Psoas muscle (tissue), 8 donors: ENCODE results near the gene RASD1. TPM values are rescaled to one million over a fixed set of nuclear protein-coding genes. Genes with fewer than 3 reads are reported as not detected.

Experiments
- ATAC-seq, 4 donors: fragments of 200-7000 bp; cut with Tn5 transposase; one replicate each; pipeline ENCODE4 v1.9.1; 2020; ENCODE audit warnings: moderate library complexity in 3 of 4, mild to moderate bottlenecking in 2 of 4
- DNase-seq, 2 donors: peaks; one replicate each; pipeline ENCODE4 v3.0.0-alpha.2; 2020
- H3K27ac ChIP-seq: fragments of 200-600 bp; one replicate; pipeline ENCODE4 v1.8.0; 2022
- H3K27me3 ChIP-seq, 3 donors: fragments of 200-600 bp in 1 of 3; one replicate each; pipeline versions ENCODE4 v1.6.1 to v1.8.0; 2013 to 2022; ENCODE audit warnings: low read length in 2 of 3, mild to moderate bottlenecking in 2 of 3, moderate library complexity in 1 of 3; ENCODE audit not compliant: insufficient read depth in 3 of 3
- H3K36me3 ChIP-seq, 2 donors: fragments of 200-600 bp in 1 of 2; one replicate each; pipeline versions ENCODE4 v1.6.1 to v1.8.0; 2013 to 2022; ENCODE audit warnings: low read depth in 1 of 2, mild to moderate bottlenecking in 1 of 2, moderate library complexity in 1 of 2; ENCODE audit not compliant: insufficient read depth in 1 of 2
- H3K4me1 ChIP-seq: fragments of 200-600 bp; one replicate; pipeline ENCODE4 v1.8.0; 2022
- H3K4me3 ChIP-seq: fragments of 200-600 bp; one replicate; pipeline ENCODE4 v1.8.0; 2022; ENCODE audit warnings: mild to moderate bottlenecking
- H3K9me3 ChIP-seq: fragments of 200-600 bp; one replicate; pipeline ENCODE4 v1.8.0; 2022
- CTCF ChIP-seq: fragments of 200-600 bp; IDR thresholded peaks from one replicate; pipeline ENCODE4 v1.8.0; 2022; ENCODE audit warnings: antibody characterized with exemption
- WGBS, 3 donors: extraction: QIAGEN DNeasy Blood & Tissue Kit; methylation state at CpG; one replicate each; pipeline versions ENCODE4 v1.1.6 to v1.1.7; 2013; 5-methylcytosine and 5-hydroxymethylcytosine counted together
- intact Hi-C, 2 donors: fragments of 100-400 bp; cut with DNase I; formaldehyde crosslinking; loops; one replicate each; pipeline versions ENCODE4 v1.11.0 to v1.14.2; 2022
- polyA plus RNA-seq, 3 donors: library from polyadenylated mRNA; stranded (reverse); fragments of 200-250 nt; gene quantifications; one replicate each; pipeline ENCODE4 v1.2.3, GENCODE V29; 2013
- total RNA-seq, 4 donors: library from RNA; stranded (reverse); fragmentation: NEBNext Ultra II Directional in 2 of 4; extraction: Animal tissue kit (Norgen Biotek cat#: 25700) in 2 of 4; gene quantifications; one replicate each; pipeline versions ENCODE4 v1.2.1 to v1.2.4, GENCODE V29; 2021 to 2023
- donor health status: healthy with polysubstance abuse.
- donor health status: DM: no; HTN: no; CAD: no; lungs with moderate emphysema.
- donor health status: Bipolar disorder and iron deficiency.
- donor health status: healthy.
- donor health status: DM: yes; HTN: yes; CAD: no.
- donor health status: DM: no; HTN: no; CAD: no.
- donor health status: DM: no; HTN: no; CAD: no.
- donor health status: DM: yes; HTN: yes; CAD: no.

The RASD1 gene
- total and polyA plus RNA-seq, 7 donors, result 4.4 to 436 (median 26.5) TPM

- Histone ChIP-seq H3K27me3 (no peaks in the 10 kb centered on the region), H3K4me3 (no peak overlapping the region), H3K36me3 (no peaks in the 10 kb centered on the region), H3K27ac (peak overlapping the region; percentile 3), H3K4me1 (peaks cover 17% of the 10 kb centered on the region), H3K9me3 (no peaks in the 10 kb centered on the region)
- WGBS, 3 donors, result 75 to 90% (median 76%) methylated on average over 20 to 22 of the region's 22 CpGs
- no peak for TF ChIP-seq CTCF
- ATAC-seq (peak in 1 of 4 donors; percentile 8), DNase-seq (peak; percentile 13 to 57)
- intact Hi-C loops, result loop anchor here (5.0 kb wide), 1 partner anchor 38 kb away; no protein-coding TSS in a partner anchor
These were observed 32.8 kb upstream of the RASD1 start for GRCh38 chr17:17528696-17529652.

- Histone ChIP-seq H3K4me1 (peaks cover 17% of the 10 kb centered on the region), H3K27me3 (no peaks in the 10 kb centered on the region), H3K4me3 (no peak overlapping the region), H3K36me3 (no peaks in the 10 kb centered on the region), H3K27ac (peak overlapping the region; percentile 84), H3K9me3 (no peaks in the 10 kb centered on the region)
- WGBS, 3 donors, result 79 to 83% (median 81%) methylated on average over 17 of the region's 17 CpGs
- intact Hi-C loops, result loop anchor here (2.0 to 5.0 kb wide), 2 partner anchors 31 to 39 kb away; partner anchors contain the start of gene RASD1 (in 1 of the 2)
- TF ChIP-seq CTCF, result no peak
- no peak for ATAC-seq
- DNase-seq, result peak in 1 of 2 donors; percentile 15
These were observed 31.8 kb upstream of the RASD1 start for GRCh38 chr17:17527956-17528500.

- WGBS, 3 donors, result 29 to 36% (median 32%) methylated on average over 10 to 11 of the region's 11 CpGs
- no peak overlapping the region for H3K4me3 ChIP-seq
These were observed 31.3 kb upstream of the RASD1 start for GRCh38 chr17:17527534-17527933.

GRCh38 chr17:17526369-17526768, 30.2 kb upstream of the RASD1 start:
- Histone ChIP-seq H3K9me3 (no peaks in the 10 kb centered on the region), H3K4me1 (peaks cover 17% of the 10 kb centered on the region), H3K27me3 (no peaks in the 10 kb centered on the region), H3K4me3 (peak overlapping the region; percentile 18), H3K27ac (peak overlapping the region; percentile 84), H3K36me3 (no peaks in the 10 kb centered on the region)
- no peak for TF ChIP-seq CTCF
- WGBS, 3 donors, result 18 to 39% (median 31%) methylated on average over 14 of the region's 14 CpGs
- intact Hi-C loops, result loop anchor here (2.0 to 5.0 kb wide), 2 partner anchors 30 to 41 kb away; partner anchors contain the start of gene RASD1 (in 1 of the 2)
- ATAC-seq, result peak; percentile 86 to 89 (median 88)
- peak; percentile 71 to 94 for DNase-seq

More at GRCh38 chr17:17527534-17527933, 31.3 kb upstream of the RASD1 start:
- Histone ChIP-seq H3K27ac (peak overlapping the region; percentile 84), H3K36me3 (no peaks in the 10 kb centered on the region), H3K9me3 (no peaks in the 10 kb centered on the region), H3K27me3 (no peaks in the 10 kb centered on the region), H3K4me1 (peaks cover 17% of the 10 kb centered on the region)
- TF ChIP-seq CTCF, result no peak
- ATAC-seq (peak; percentile 57 to 71 (median 62)), DNase-seq (peak; percentile 33 to 71)
- intact Hi-C loops, result loop anchor here (2.0 to 5.0 kb wide), 2 partner anchors 31 to 40 kb away; partner anchors contain the start of gene RASD1 (in 1 of the 2)
